HepG2 (cell line): ENCODE results near the gene ANLN.

ENCODE experiments used
- BHLHE40 ChIP-seq: IDR thresholded peaks from 2 replicates; pipeline ENCODE4 v1.6.1; 2011; ENCODE audit warnings: low read length, improper control_type of control experiment
- BORCS8-MEF2B ChIP-seq: sonication (generic); formaldehyde crosslinking; IDR thresholded peaks from 2 replicates; pipeline ENCODE4 v1.8.0; 2022; ENCODE audit warnings: mild to moderate bottlenecking, missing genetic modification reagents
- NR3C1 ChIP-seq: sonication (generic); formaldehyde crosslinking; IDR thresholded peaks from 2 replicates; pipeline ENCODE4 v1.4.0; 2020; ENCODE audit warnings: missing genetic modification reagents
- SYNCRIP ChIP-seq: fragments of 200-400 bp; formaldehyde crosslinking; IDR thresholded peaks from 2 replicates; pipeline ENCODE4 v1.6.1; 2018; ENCODE audit warnings: mild to moderate bottlenecking, low read depth, low read length; ENCODE audit not compliant: insufficient read depth
- ZNF260 ChIP-seq: sonication (generic); formaldehyde crosslinking; IDR thresholded peaks from 2 replicates; pipeline ENCODE4 v1.4.0; 2020; ENCODE audit warnings: missing genetic modification reagents, low read depth, mild to moderate bottlenecking, borderline replicate concordance
- TF ChIP-seq, protein P1 (sequence below): IDR thresholded peaks from 2 replicates; pipeline ENCODE4 v1.6.1; 2016; ENCODE audit warnings: low read depth

DNA sequence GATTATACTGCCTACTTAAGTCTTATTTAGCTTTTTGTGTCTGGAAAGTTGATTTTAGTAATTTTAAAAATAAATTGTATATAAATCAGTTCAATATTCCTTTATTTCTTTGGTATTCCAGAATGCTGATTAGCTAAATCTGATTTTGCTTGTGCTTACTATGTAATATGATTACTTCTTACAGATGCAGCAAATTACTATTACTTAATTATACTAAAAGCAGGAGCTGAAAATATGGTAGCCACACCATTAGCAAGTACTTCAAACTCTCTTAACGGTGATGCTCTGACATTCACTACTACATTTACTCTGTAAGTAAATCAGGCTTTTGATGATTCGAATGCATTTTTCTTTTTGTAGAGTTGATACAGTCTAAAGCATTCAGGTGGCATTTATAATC lies 34.0 kb downstream of the ANLN start:
- no peak for TF ChIP-seq BORCS8-MEF2B (CRISPR knock-in tag)
- TF ChIP-seq NR3C1 (CRISPR knock-in tag): no peak
- TF ChIP-seq SYNCRIP: no peak
- TF ChIP-seq ZNF260 (CRISPR knock-in tag): no peak
- no peak for TF ChIP-seq BHLHE40
- TF ChIP-seq, protein P1, sequence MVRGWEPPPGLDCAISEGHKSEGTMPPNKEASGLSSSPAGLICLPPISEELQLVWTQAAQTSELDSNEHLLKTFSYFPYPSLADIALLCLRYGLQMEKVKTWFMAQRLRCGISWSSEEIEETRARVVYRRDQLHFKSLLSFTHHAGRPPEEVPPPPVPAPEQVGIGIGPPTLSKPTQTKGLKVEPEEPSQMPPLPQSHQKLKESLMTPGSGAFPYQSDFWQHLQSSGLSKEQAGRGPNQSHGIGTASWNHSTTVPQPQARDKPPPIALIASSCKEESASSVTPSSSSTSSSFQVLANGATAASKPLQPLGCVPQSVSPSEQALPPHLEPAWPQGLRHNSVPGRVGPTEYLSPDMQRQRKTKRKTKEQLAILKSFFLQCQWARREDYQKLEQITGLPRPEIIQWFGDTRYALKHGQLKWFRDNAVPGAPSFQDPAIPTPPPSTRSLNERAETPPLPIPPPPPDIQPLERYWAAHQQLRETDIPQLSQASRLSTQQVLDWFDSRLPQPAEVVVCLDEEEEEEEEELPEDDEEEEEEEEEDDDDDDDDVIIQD (CRISPR knock-in tag): no peak
